ENCODE results near the gene CYB561A3. TPM values are rescaled to one million over a fixed set of nuclear protein-coding genes. Genes with fewer than 3 reads are reported as not detected.

The CYB561A3 gene
- total RNA-seq, 1 donor = 151 TPM

DNA sequence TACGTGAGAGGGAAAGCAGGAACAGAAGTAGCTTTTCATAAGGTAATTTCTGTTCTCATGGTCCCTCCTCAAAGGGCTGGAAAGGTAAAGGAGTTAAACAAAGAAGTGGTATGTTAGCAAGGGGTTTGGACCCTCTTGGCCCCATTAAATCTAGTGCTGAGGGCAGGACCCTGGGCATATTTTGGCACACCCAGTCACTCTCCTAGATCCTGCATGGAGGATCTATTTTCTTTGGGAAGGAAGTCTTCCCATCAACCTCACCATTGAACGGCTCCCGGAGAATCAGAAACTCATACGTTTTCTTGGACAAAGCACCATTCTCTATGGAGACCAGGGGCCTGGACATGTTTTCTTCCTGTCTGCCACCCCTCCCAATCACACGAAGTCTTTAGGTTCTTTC, 42.4 kb upstream of the CYB561A3 start:
- H3K4me1 ChIP-seq (ENCODE audit: insufficient read depth, low read length) = peaks cover 3% of the 10 kb centered on the region
- H4K20me1 ChIP-seq (ENCODE audit: insufficient read depth, low read length) = peaks cover 8% of the 10 kb centered on the region
- H3K4me2 ChIP-seq (ENCODE audit: insufficient read depth, low read length) = no peak overlapping the region
- H3K27ac ChIP-seq (ENCODE audit: low read depth, low read length) = no peak overlapping the region
- no peak overlapping the region for H2AFZ ChIP-seq (ENCODE audit: low read length)
- H3K36me3 ChIP-seq (ENCODE audit: insufficient read depth, low read length) = peaks cover 68% of the 10 kb centered on the region
- peaks cover 12% of the 10 kb centered on the region for H3K79me2 ChIP-seq (ENCODE audit: insufficient read depth, low read length)
- H3K9me3 ChIP-seq (ENCODE audit: low read depth, low read length) = no peaks in the 10 kb centered on the region
- no peak overlapping the region for H3K4me3 ChIP-seq (ENCODE audit: insufficient read depth, low read length)
- TF ChIP-seq, protein P1, sequence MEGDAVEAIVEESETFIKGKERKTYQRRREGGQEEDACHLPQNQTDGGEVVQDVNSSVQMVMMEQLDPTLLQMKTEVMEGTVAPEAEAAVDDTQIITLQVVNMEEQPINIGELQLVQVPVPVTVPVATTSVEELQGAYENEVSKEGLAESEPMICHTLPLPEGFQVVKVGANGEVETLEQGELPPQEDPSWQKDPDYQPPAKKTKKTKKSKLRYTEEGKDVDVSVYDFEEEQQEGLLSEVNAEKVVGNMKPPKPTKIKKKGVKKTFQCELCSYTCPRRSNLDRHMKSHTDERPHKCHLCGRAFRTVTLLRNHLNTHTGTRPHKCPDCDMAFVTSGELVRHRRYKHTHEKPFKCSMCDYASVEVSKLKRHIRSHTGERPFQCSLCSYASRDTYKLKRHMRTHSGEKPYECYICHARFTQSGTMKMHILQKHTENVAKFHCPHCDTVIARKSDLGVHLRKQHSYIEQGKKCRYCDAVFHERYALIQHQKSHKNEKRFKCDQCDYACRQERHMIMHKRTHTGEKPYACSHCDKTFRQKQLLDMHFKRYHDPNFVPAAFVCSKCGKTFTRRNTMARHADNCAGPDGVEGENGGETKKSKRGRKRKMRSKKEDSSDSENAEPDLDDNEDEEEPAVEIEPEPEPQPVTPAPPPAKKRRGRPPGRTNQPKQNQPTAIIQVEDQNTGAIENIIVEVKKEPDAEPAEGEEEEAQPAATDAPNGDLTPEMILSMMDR (IDR thresholded peaks at IDR 0.05; ENCODE audit: extremely low read depth, low read depth, low read length) = no peak
- no peak for DNase-seq (ENCODE audit: insufficient read length, low spot score, missing footprints)
- no peaks in the 10 kb centered on the region for H3K27me3 ChIP-seq (ENCODE audit: insufficient read depth, low read length)

DNA sequence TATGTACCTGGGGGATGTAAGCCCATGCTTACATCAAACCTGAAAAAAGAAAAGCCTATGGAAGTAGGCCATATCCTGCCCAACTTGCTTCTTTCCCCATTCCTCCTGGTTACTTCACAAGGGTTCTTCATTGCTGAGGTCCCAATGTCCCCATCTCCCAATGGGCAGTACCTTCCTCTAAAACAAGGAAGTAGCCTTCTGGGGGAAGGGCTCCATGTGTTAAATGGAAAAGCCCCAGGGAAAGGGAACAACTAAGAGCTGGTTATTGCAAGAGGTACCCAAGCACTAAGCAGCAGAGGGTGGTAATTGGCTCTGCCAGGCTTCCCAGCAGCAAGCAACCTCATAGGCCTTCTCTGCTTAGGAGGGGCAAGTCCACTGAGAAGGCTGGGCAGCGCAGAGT, 42.0 kb upstream of the CYB561A3 start:
- TF ChIP-seq, protein P1 (IDR thresholded peaks at IDR 0.05; ENCODE audit: extremely low read depth, low read depth, low read length) = no peak
- Histone ChIP-seq H3K4me2 (ENCODE audit: insufficient read depth, low read length) (no peak overlapping the region), H3K79me2 (ENCODE audit: insufficient read depth, low read length) (peaks cover 10% of the 10 kb centered on the region), H3K9me3 (ENCODE audit: low read depth, low read length) (no peaks in the 10 kb centered on the region), H3K36me3 (ENCODE audit: insufficient read depth, low read length) (peaks cover 64% of the 10 kb centered on the region), H4K20me1 (ENCODE audit: insufficient read depth, low read length) (peaks cover 8% of the 10 kb centered on the region), H3K27ac (ENCODE audit: low read depth, low read length) (no peak overlapping the region), H3K4me1 (ENCODE audit: insufficient read depth, low read length) (peaks cover 3% of the 10 kb centered on the region), H2AFZ (ENCODE audit: low read length) (no peak overlapping the region), H3K4me3 (ENCODE audit: insufficient read depth, low read length) (no peak overlapping the region), H3K27me3 (ENCODE audit: insufficient read depth, low read length) (no peaks in the 10 kb centered on the region)
- DNase-seq (ENCODE audit: insufficient read length, low spot score, missing footprints) = no peak

DNA sequence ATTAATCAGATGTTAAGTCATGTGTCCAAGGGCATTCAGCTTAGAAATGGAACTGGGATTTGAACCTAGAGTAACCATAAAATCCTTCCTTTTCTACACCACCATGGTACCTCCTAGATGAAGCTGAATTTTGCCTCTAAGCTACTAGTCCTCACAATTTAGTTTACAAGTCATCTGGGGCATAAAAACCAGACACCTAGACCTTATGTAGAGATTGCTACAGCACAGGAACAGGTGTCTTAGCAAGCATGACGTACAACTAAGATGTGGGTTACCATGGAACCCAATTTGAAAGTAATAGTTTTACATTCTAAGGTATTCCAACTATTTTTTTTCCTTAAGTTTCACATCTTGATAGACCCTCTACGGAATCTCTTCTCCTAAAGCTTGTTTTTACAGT, 39.9 kb upstream of the CYB561A3 start:
- Histone ChIP-seq H3K79me2 (ENCODE audit: insufficient read depth, low read length) (no peaks in the 10 kb centered on the region), H3K27ac (ENCODE audit: low read depth, low read length) (no peak overlapping the region), H2AFZ (ENCODE audit: low read length) (no peak overlapping the region), H3K4me2 (ENCODE audit: insufficient read depth, low read length) (no peak overlapping the region), H4K20me1 (ENCODE audit: insufficient read depth, low read length) (peaks cover 8% of the 10 kb centered on the region), H3K9me3 (ENCODE audit: low read depth, low read length) (no peaks in the 10 kb centered on the region), H3K4me3 (ENCODE audit: insufficient read depth, low read length) (no peak overlapping the region), H3K27me3 (ENCODE audit: insufficient read depth, low read length) (no peaks in the 10 kb centered on the region), H3K36me3 (ENCODE audit: insufficient read depth, low read length) (peaks cover 48% of the 10 kb centered on the region), H3K4me1 (ENCODE audit: insufficient read depth, low read length) (peaks cover 3% of the 10 kb centered on the region)
- TF ChIP-seq, protein P1 (IDR thresholded peaks at IDR 0.05; ENCODE audit: extremely low read depth, low read depth, low read length) = no peak
- DNase-seq (ENCODE audit: insufficient read length, low spot score, missing footprints) = no peak

DNA sequence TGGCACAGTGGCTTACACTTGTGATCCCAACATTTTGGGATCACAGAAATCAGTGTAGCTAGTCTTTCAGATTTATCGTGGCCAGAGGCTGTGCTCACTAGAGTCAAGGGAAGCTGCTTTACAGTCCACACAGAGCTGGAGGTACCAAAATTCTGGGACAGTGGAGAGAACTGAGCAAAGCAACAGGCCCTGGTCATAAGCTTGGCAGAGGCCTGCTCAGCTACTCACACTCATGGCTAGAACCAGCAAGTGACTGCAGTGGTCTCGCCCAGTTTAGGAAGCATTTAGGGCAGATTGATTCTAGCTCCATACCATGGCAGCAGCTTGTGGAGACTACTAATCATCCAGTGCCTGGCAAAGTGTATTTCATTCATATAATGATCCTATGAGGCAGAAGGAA, 39.5 kb upstream of the CYB561A3 start:
- Histone ChIP-seq H3K27me3 (ENCODE audit: insufficient read depth, low read length) (no peaks in the 10 kb centered on the region), H3K27ac (ENCODE audit: low read depth, low read length) (no peak overlapping the region), H3K79me2 (ENCODE audit: insufficient read depth, low read length) (no peaks in the 10 kb centered on the region), H3K36me3 (ENCODE audit: insufficient read depth, low read length) (peaks cover 46% of the 10 kb centered on the region), H2AFZ (ENCODE audit: low read length) (no peak overlapping the region), H3K4me3 (ENCODE audit: insufficient read depth, low read length) (no peak overlapping the region), H4K20me1 (ENCODE audit: insufficient read depth, low read length) (peaks cover 8% of the 10 kb centered on the region), H3K4me1 (ENCODE audit: insufficient read depth, low read length) (peaks cover 3% of the 10 kb centered on the region), H3K9me3 (ENCODE audit: low read depth, low read length) (no peaks in the 10 kb centered on the region), H3K4me2 (ENCODE audit: insufficient read depth, low read length) (no peak overlapping the region)
- DNase-seq (ENCODE audit: insufficient read length, low spot score, missing footprints) = no peak
- TF ChIP-seq, protein P1 (IDR thresholded peaks at IDR 0.05; ENCODE audit: extremely low read depth, low read depth, low read length) = no peak

Data from osteoblast (primary cell).